ENCODE measurements around the gene PCMTD2.
"Not testable (repeated sequence)": the region's sequence is repeated elsewhere in the genome, so short reads cannot be mapped to it uniquely, and the experiment has no call there.

The PCMTD2 gene

GRCh38 chr20:64313761-64314160, 58.2 kb downstream of the PCMTD2 start:
- DNase-seq: not testable (repeated sequence)

- not testable (repeated sequence) for DNase-seq
These were observed 59.8 kb downstream of the PCMTD2 start for GRCh38 chr20:64315381-64315780.

GRCh38 chr20:64315884-64316283, 60.3 kb downstream of the PCMTD2 start:
- not testable (repeated sequence) for DNase-seq

GRCh38 chr20:64316415-64317083, 61.0 kb downstream of the PCMTD2 start:
- peak; percentile 48 to 78 for DNase-seq

- not testable (repeated sequence) for DNase-seq
These were observed 61.8 kb downstream of the PCMTD2 start for GRCh38 chr20:64317331-64317730.

GRCh38 chr20:64318056-64318455, 62.5 kb downstream of the PCMTD2 start:
- DNase-seq: not testable (repeated sequence)

- not testable (repeated sequence) for DNase-seq
These were observed 66.7 kb downstream of the PCMTD2 start for GRCh38 chr20:64322031-64322789.
